Renal cortex interstitium (tissue), 11 donors: ENCODE data around the gene WDR81. TPM values are rescaled to one million over a fixed set of nuclear protein-coding genes. Genes with fewer than 3 reads are reported as not detected.
A peak's percentile ranks its signal among the peaks of the same experiment; 100 is the strongest.
"Not testable (repeated sequence)": the region's sequence is repeated elsewhere in the genome, so short reads cannot be mapped to it uniquely, and the experiment has no call there.

Experiments
- DNase-seq, 11 donors: peaks; one replicate each; pipeline ENCODE4 v3.0.0-alpha.2; 2013; ENCODE audit warnings: low read depth in 9 of 11, low spot score in 4 of 11; ENCODE audit errors: extremely low read depth in 1 of 11
- polyA plus RNA-seq, 3 donors: library from polyadenylated mRNA; unstranded; fragments of 120-200 nt; gene quantifications; one replicate each; pipeline ENCODE4 v1.2.1, GENCODE V29; 2013; ENCODE audit not compliant: insufficient read length in 3 of 3

The WDR81 gene
- polyA plus RNA-seq, 3 donors: 12.9 to 20.6 (median 19.1) TPM

GRCh38 chr17:1766382-1767135 lies 42.1 kb downstream of the WDR81 start:
- DNase-seq: no peak

GRCh38 chr17:1767358-1767757 lies 42.9 kb downstream of the WDR81 start:
- DNase-seq: no peak

- no peak for DNase-seq
Observed at GRCh38 chr17:1769822-1770477, 45.4 kb downstream of the WDR81 start.

- not testable (repeated sequence) for DNase-seq
Observed at GRCh38 chr17:1773000-1773695, 48.6 kb downstream of the WDR81 start.

- no peak for DNase-seq
Observed at GRCh38 chr17:1773696-1774181, 49.2 kb downstream of the WDR81 start.

GRCh38 chr17:1774390-1775176 lies 50.1 kb downstream of the WDR81 start:
- no peak for DNase-seq

- no peak for DNase-seq
Observed at GRCh38 chr17:1776328-1776727, 51.8 kb downstream of the WDR81 start.

- DNase-seq: no peak
Observed at GRCh38 chr17:1776857-1777256, 52.4 kb downstream of the WDR81 start.

- DNase-seq: peak in 2 of 11 donors; percentile 69 to 70
Observed at GRCh38 chr17:1779571-1780131, 55.1 kb downstream of the WDR81 start.

- DNase-seq: no peak
Observed at GRCh38 chr17:1782171-1782567, 57.7 kb downstream of the WDR81 start.

- DNase-seq: no peak
Observed at GRCh38 chr17:1783271-1783670, 58.8 kb downstream of the WDR81 start.

- DNase-seq: peak in 2 of 11 donors; percentile 57 to 58
Observed at GRCh38 chr17:1783834-1784611, 59.5 kb downstream of the WDR81 start.

- no peak for DNase-seq
Observed at GRCh38 chr17:1785930-1786329, 61.4 kb downstream of the WDR81 start.

- DNase-seq: no peak
Observed at GRCh38 chr17:1786708-1787107, 62.2 kb downstream of the WDR81 start.

GRCh38 chr17:1787301-1787902 lies 62.9 kb downstream of the WDR81 start:
- no peak for DNase-seq
